Retinal pigment epithelial cell (primary cell): ENCODE results near the gene ABCG5.

Source experiments
- DNase-seq: peaks from one replicate; pipeline ENCODE4 v3.0.0-alpha.2; 2010; ENCODE audit warnings: low read depth
- H3K4me3 ChIP-seq: 2 replicates; pipeline ENCODE4 v1.5.1; 2011; ENCODE audit warnings: mild to moderate bottlenecking, low read length, control low read depth, moderate library complexity
- TF ChIP-seq, protein P1 (sequence below): conservative IDR thresholded peaks from 2 replicates; pipeline ENCODE4 v1.5.1; 2011; ENCODE audit warnings: low read depth, low read length, control low read depth, inconsistent platforms

ABCG5 gene

DNA sequence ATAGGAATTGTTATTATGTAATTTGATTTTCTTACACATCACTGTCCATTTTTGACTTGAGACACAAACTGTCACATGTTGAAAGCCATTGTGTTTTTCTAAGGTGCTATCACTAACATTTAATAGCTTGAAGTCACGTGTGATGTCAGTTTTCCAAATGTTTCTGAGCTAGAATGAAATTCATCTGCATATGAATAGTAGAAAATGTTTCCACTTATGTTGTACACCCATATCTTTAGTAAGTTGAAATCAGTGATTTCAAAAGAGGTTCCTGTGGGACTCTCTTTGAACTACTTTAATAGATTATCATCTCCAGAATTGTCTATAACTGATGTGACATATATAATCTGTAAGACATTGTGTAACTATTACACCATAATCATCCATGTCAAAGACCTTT, 27.8 kb downstream of the ABCG5 start:
- H3K4me3 ChIP-seq: no peak overlapping the region
- TF ChIP-seq, protein P1, sequence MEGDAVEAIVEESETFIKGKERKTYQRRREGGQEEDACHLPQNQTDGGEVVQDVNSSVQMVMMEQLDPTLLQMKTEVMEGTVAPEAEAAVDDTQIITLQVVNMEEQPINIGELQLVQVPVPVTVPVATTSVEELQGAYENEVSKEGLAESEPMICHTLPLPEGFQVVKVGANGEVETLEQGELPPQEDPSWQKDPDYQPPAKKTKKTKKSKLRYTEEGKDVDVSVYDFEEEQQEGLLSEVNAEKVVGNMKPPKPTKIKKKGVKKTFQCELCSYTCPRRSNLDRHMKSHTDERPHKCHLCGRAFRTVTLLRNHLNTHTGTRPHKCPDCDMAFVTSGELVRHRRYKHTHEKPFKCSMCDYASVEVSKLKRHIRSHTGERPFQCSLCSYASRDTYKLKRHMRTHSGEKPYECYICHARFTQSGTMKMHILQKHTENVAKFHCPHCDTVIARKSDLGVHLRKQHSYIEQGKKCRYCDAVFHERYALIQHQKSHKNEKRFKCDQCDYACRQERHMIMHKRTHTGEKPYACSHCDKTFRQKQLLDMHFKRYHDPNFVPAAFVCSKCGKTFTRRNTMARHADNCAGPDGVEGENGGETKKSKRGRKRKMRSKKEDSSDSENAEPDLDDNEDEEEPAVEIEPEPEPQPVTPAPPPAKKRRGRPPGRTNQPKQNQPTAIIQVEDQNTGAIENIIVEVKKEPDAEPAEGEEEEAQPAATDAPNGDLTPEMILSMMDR: no peak
- DNase-seq: no peak

DNA sequence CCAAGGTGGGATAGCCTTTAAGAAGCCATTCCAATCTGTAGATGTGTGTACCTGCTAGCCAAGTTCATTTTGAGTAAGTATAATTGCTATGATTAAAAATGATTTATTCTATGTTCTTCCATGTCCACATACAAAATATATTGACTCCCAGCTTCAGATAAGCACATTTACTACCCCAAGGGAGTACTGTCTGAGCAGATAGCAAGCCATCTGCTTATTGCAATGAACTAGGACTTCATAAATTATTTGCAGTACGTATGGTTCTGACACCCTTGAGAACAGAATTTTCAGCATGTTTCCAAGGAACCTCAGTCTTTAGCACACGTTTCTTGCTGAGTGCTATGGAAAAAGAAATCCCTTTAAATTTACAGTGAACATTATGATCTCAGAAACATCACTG, 28.2 kb downstream of the ABCG5 start:
- no peak for DNase-seq
- no peak overlapping the region for H3K4me3 ChIP-seq
- TF ChIP-seq, protein P1: no peak

DNA sequence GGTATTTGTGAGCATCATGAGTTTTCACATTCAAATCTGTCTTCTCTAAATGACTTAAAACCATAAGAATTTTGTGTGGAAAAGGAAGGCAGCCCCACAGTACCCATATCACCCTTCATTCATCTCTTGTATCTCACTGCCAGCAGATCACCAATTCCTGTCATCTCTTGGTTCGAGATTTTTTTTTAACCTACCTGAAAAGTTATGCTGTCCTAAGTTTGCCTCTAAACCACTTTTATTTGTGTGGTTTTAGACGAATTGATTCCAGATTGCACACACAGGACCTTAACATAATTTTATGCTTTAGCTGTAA, 32.0 kb downstream of the ABCG5 start:
- no peak for DNase-seq
- no peak overlapping the region for H3K4me3 ChIP-seq
- TF ChIP-seq, protein P1: no peak

DNA sequence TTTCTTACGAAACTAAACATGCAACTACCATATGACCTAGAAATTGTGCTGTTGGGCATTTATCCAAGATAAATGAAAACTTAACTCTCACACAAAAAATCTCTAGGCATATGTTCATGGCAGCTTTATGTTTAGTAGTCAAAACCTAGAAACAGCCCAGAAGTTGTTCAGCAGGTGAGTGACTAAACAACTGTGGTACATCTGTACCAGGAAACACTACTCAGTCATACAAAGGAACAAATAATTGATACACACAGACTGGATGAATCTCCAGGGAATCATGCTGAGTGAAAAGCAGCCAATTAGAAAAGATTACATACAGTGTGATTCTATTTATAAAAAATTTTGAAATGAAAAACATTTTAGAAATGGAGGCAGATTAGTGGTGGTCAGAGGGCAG, 35.5 kb downstream of the ABCG5 start:
- no peak overlapping the region for H3K4me3 ChIP-seq
- TF ChIP-seq, protein P1: no peak
- no peak for DNase-seq

DNA sequence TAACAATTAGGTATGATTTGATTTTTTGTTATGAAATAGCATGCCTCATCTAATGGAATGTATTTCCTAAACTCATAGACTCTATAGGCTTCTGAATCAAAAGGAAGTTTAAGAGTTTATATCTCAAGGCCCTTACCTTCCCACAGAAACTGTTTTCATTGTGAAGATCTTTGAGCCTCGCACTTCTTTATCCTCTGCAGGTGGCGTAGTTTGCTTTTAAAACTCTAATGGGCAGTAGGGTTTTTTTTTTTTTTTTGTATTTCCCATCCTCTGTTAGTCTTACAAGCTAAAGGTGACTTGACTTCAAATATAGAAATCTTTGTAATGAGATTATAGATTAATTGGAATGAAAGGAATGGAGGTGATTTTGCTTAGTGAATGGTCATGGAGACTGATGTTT, 36.5 kb downstream of the ABCG5 start:
- TF ChIP-seq, protein P1: no peak
- no peak overlapping the region for H3K4me3 ChIP-seq

DNA sequence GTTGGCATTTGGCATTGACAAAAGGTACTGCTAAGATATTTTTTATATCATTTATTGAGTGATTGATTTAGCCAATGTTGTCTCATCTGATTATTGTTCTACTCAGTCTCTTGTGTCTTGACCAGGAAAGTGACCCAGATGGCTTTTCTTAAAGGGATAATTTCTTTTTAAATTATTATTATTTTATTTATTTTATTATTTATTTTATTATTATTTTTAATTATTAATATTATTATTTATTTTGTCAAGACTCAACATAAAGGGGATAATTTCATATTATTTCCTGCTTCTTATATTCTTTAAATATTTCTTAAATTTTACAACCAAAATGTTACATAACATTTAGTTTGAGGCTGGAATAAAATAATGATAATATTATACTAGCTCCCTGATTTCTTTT, 37.7 kb downstream of the ABCG5 start:
- no peak overlapping the region for H3K4me3 ChIP-seq
- DNase-seq: no peak
- TF ChIP-seq, protein P1: no peak

More for the DNA sequence above, 36.5 kb downstream of the ABCG5 start:
- no peak for DNase-seq

DNA sequence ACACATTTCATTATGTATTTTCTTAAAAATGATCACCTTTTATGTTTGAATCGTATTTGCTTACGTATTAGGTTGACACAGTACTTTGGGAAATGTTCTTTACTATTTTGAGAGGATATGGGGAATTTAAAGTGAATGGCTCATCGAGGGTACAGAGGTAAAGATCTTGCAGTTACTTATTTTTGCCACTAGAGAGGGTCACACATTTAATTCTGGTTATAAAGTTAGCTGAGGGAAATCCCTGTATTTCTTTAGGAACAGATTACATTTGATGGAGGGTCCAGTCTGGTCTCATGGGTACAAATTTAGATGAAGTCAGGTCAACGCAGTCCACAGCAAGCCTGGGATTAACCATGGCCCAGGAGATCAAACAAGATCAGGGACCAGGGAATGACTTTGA, 40.3 kb downstream of the ABCG5 start:
- TF ChIP-seq, protein P1: peak; percentile 22
- no peak overlapping the region for H3K4me3 ChIP-seq
- DNase-seq: no peak
